B cell (primary cell): ENCODE results near the gene PUM2. TPM values are rescaled to one million over a fixed set of nuclear protein-coding genes. Genes with fewer than 3 reads are reported as not detected.
A peak's percentile ranks its signal among the peaks of the same experiment; 100 is the strongest.

Source experiments
- ATAC-seq: fragments of 200-7000 bp; cut with Tn5 transposase; one replicate; pipeline ENCODE4 v1.10.0; 2021; ENCODE audit warnings: low read depth, mild to moderate bottlenecking, moderate number of reproducible peaks, moderate library complexity
- CTCF ChIA-PET: fragments of 350-600 bp; sonication (Branson Sonifier 250); formaldehyde crosslinking; loops from one replicate; lab custom pipeline; 2021; ENCODE audit warnings: antibody characterized with exemption, inconsistent platforms; lab: Charles Lee
- POLR2A ChIA-PET: fragments of 350-600 bp; sonication (Branson Sonifier 250); formaldehyde crosslinking; loops from one replicate; lab custom pipeline; 2021; ENCODE audit warnings: antibody characterized with exemption; lab: Charles Lee
- DNase-seq: peaks from one replicate; pipeline ENCODE4 v3.0.0; 2013
- H2AFZ ChIP-seq: 2 replicates; pipeline ENCODE4 v1.6.1; 2012; ENCODE audit warnings: mild to moderate bottlenecking, low read depth, low read length; ENCODE audit not compliant: insufficient read depth, poor library complexity, severe bottlenecking
- H3K27ac ChIP-seq, 2 donors: 1 replicate in 1 of 2; 2 replicates in 1 of 2; pipeline ENCODE4 v1.5.1; 2012 to 2013; ENCODE audit warnings: low read length in 2 of 2, mild to moderate bottlenecking in 2 of 2, moderate library complexity in 1 of 2
- H3K27me3 ChIP-seq, 4 experiments: fragments of 200-600 bp in 1 of 4; sonication (generic) in 1 of 4; replicated peaks in 1 of 4; 1 replicate in 2 of 4; 2 replicates in 2 of 4; pipeline versions ENCODE4 v1.6.1 to v1.7.0; 2013 to 2016; ENCODE audit warnings: low read length in 3 of 4, mild to moderate bottlenecking in 2 of 4, mixed read lengths in 1 of 4, moderate library complexity in 1 of 4; ENCODE audit not compliant: insufficient read depth in 4 of 4, control insufficient read depth in 3 of 4; ENCODE audit errors: control extremely low read depth in 1 of 4
- H3K36me3 ChIP-seq, 2 experiments: replicated peaks in 1 of 2; 1 replicate in 1 of 2; 2 replicates in 1 of 2; pipeline versions ENCODE4 v1.6.1 to v1.7.1; 2013; ENCODE audit warnings: low read length in 1 of 2; ENCODE audit not compliant: insufficient read depth in 2 of 2, control insufficient read depth in 1 of 2; ENCODE audit errors: control extremely low read depth in 1 of 2, extremely low read depth in 1 of 2
- H3K4me1 ChIP-seq, 2 donors: fragments of 200-600 bp in 1 of 2; sonication (generic) in 1 of 2; 1 replicate in 1 of 2; 2 replicates in 1 of 2; pipeline versions ENCODE4 v1.5.1 to v1.6.1; 2013 to 2017; ENCODE audit warnings: low read length in 2 of 2; ENCODE audit not compliant: control insufficient read depth in 2 of 2, insufficient read depth in 2 of 2
- H3K4me2 ChIP-seq: replicated peaks from 2 replicates; pipeline ENCODE3; 2012; ENCODE audit warnings: mild to moderate bottlenecking, low read depth, low read length; ENCODE audit not compliant: poor library complexity, severe bottlenecking
- H3K4me3 ChIP-seq, 5 experiments: fragments of 200-600 bp in 1 of 5; sonication (generic) in 1 of 5; 1 replicate in 3 of 5; 2 replicates in 2 of 5; pipeline versions ENCODE4 v1.5.1 to v1.7.0; 2011 to 2016; ENCODE audit warnings: low read length in 4 of 5, mild to moderate bottlenecking in 4 of 5, low read depth in 2 of 5, control low read depth in 1 of 5, moderate library complexity in 1 of 5; ENCODE audit not compliant: insufficient read depth in 1 of 5; ENCODE audit errors: control extremely low read depth in 1 of 5, extremely low read depth in 1 of 5
- H3K79me2 ChIP-seq: fragments of 200-600 bp; sonication (generic); one replicate; pipeline ENCODE4 v1.6.0; 2016; ENCODE audit warnings: low read length; ENCODE audit not compliant: control insufficient read depth, insufficient read depth
- H3K9ac ChIP-seq: fragments of 200-600 bp; sonication (generic); 2 replicates; pipeline ENCODE4 v1.6.1; 2017; ENCODE audit warnings: mild to moderate bottlenecking, low read length, moderate library complexity
- H3K9me3 ChIP-seq, 3 donors: one replicate each; pipeline versions ENCODE4 v1.6.1 to v1.7.1; 2013; ENCODE audit warnings: low read length in 2 of 3; ENCODE audit not compliant: control insufficient read depth in 2 of 3, insufficient read depth in 1 of 3; ENCODE audit errors: control extremely low read depth in 1 of 3
- H4K20me1 ChIP-seq: 2 replicates; pipeline ENCODE4 v1.6.0; 2012; ENCODE audit warnings: mild to moderate bottlenecking, low read length; ENCODE audit not compliant: insufficient read depth, control insufficient read depth, poor library complexity, severe bottlenecking
- H3K27ac Mint-ChIP-seq: one replicate; pipeline ENCODE4 v1.8.0; 2021; ENCODE audit warnings: mixed read lengths
- H3K27me3 Mint-ChIP-seq: one replicate; pipeline ENCODE4 v1.8.0; 2021; ENCODE audit warnings: mixed read lengths
- H3K4me1 Mint-ChIP-seq: one replicate; pipeline ENCODE4 v1.8.0; 2021; ENCODE audit warnings: mixed read lengths
- H3K4me3 Mint-ChIP-seq: one replicate; pipeline ENCODE4 v1.8.0; 2021; ENCODE audit warnings: mixed read lengths
- H3K9me3 Mint-ChIP-seq: one replicate; pipeline ENCODE4 v1.8.0; 2022; ENCODE audit warnings: mixed read lengths; ENCODE audit not compliant: insufficient read depth
- CTCF ChIP-seq: fragments of 200-600 bp; IDR thresholded peaks from one replicate; pipeline ENCODE4 v1.8.0; 2022; ENCODE audit warnings: antibody characterized with exemption, mild to moderate bottlenecking
- EZH2 ChIP-seq: IDR thresholded peaks from 2 replicates; pipeline ENCODE4 v1.6.1; 2012; ENCODE audit warnings: borderline replicate concordance, low read depth, mild to moderate bottlenecking, moderate library complexity, low read length; ENCODE audit not compliant: insufficient read depth, poor library complexity, severe bottlenecking
- WGBS: methylation state at CpG from one replicate; pipeline ENCODE4 v1.1.5; 2013; ENCODE audit warnings: missing lambda C conversion rate; ENCODE audit not compliant: insufficient coverage; 5-methylcytosine and 5-hydroxymethylcytosine counted together
- intact Hi-C: fragments of 100-400 bp; cut with micrococcal nuclease; formaldehyde crosslinking; loops from one replicate; pipeline ENCODE4 v1.10.0; 2022
- polyA plus RNA-seq: library from polyadenylated mRNA; depleted of rRNA; stranded (reverse); fragments of >200 nt; gene quantifications from 2 replicates; pipeline ENCODE4 v1.2.3, GENCODE V29; 2012
- total RNA-seq, 2 donors: library from RNA; stranded (reverse); fragments of 120-200 nt in 1 of 2; gene quantifications; 1 replicate in 1 of 2; 2 replicates in 1 of 2; pipeline versions ENCODE4 v1.2.3 to v1.2.4, GENCODE V29; 2013 to 2022

Gene PUM2
- total and polyA plus RNA-seq, 2 donors (not counting 1 experiment from before 2014, with no cell fraction given) = 21.1 to 151 TPM

GRCh38 chr2:20378891-20379519, 28.4 kb upstream of the PUM2 start:
- Mint-ChIP-seq H3K9me3 (no peaks in the 10 kb centered on the region), H3K4me1 (no peaks in the 10 kb centered on the region), H3K27me3 (peaks cover 16% of the 10 kb centered on the region), H3K27ac (no peak overlapping the region), H3K4me3 (no peak overlapping the region)
- H3K36me3 ChIP-seq = no peaks in the 10 kb centered on the region
- H3K4me3 ChIP-seq = no peak overlapping the region
- no peaks in the 10 kb centered on the region for H3K4me1 ChIP-seq
- H3K27me3 ChIP-seq = no peaks in the 10 kb centered on the region
- no peak overlapping the region for H3K27ac ChIP-seq
- no peaks in the 10 kb centered on the region for H3K79me2 ChIP-seq
- CTCF ChIA-PET = interaction anchor here (0.7 to 4.2 kb wide), 10 partner anchors 9 to 272 kb away, joined by 3 to 20 read pairs (median 4); partner anchors contain the start of gene HS1BP3
- no peaks in the 10 kb centered on the region for H3K9me3 ChIP-seq
- POLR2A ChIA-PET = no interaction called here
- no peak overlapping the region for H2AFZ ChIP-seq
- 81% methylated on average over 13 of the region's 13 CpGs for WGBS
- ATAC-seq (no peak), DNase-seq (peak; percentile 8)
- H3K9ac ChIP-seq = no peak overlapping the region
- no peaks in the 10 kb centered on the region for H4K20me1 ChIP-seq
- intact Hi-C loops = no loop called here
- no peak overlapping the region for H3K4me2 ChIP-seq
- TF ChIP-seq CTCF = peak; percentile 30
- TF ChIP-seq EZH2 = no peak

DNA sequence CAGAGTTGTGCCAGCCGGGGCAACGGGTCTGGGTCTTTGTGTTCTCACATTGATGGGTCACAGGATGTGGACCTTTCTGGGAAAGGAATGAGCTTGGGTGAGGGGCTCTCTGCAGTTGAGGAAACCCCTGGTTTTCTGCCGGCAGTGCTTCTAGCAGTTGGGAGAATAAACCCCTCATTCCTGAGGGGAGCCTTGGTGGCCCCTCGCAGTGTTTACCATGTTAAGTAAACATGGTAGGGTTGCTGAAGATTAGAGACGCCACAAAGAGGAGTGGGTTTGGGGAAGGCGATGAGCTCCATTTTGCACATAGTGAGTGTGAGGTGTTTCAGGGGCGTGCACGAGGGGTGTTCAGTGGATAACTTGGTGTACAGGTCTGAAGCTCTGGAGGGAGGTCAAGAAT, 27.7 kb upstream of the PUM2 start:
- H2AFZ ChIP-seq = no peak overlapping the region

More for the DNA sequence above, 27.7 kb upstream of the PUM2 start:
- Histone ChIP-seq H3K9ac (no peak overlapping the region), H4K20me1 (no peaks in the 10 kb centered on the region), H3K9me3 (no peaks in the 10 kb centered on the region), H3K79me2 (no peaks in the 10 kb centered on the region), H3K27me3 (no peaks in the 10 kb centered on the region), H3K4me2 (no peak overlapping the region), H3K4me1 (no peaks in the 10 kb centered on the region), H3K4me3 (no peak overlapping the region), H3K27ac (no peak overlapping the region), H3K36me3 (no peaks in the 10 kb centered on the region)
- intact Hi-C loops = no loop called here
- no peaks in the 10 kb centered on the region for H3K9me3 Mint-ChIP-seq
- no peak overlapping the region for H3K27ac Mint-ChIP-seq
- POLR2A ChIA-PET = no interaction called here
- TF ChIP-seq CTCF (no peak), EZH2 (no peak)
- ATAC-seq (no peak), DNase-seq (no peak)
- no peak overlapping the region for H3K4me3 Mint-ChIP-seq
- peaks cover 18% of the 10 kb centered on the region for H3K27me3 Mint-ChIP-seq
- 84% methylated on average over 8 of the region's 8 CpGs for WGBS
- H3K4me1 Mint-ChIP-seq = no peaks in the 10 kb centered on the region
- CTCF ChIA-PET = interaction anchor here (0.7 to 4.2 kb wide), 9 partner anchors 10 to 272 kb away, joined by 3 to 20 read pairs (median 3); partner anchors contain the start of gene HS1BP3
